Measurements from ENCODE around the gene SLC25A25.
A peak's percentile ranks its signal among the peaks of the same experiment; 100 is the strongest.
"Not testable (repeated sequence)": the region's sequence is repeated elsewhere in the genome, so short reads cannot be mapped to it uniquely, and the experiment has no call there.

SLC25A25 gene

DNA sequence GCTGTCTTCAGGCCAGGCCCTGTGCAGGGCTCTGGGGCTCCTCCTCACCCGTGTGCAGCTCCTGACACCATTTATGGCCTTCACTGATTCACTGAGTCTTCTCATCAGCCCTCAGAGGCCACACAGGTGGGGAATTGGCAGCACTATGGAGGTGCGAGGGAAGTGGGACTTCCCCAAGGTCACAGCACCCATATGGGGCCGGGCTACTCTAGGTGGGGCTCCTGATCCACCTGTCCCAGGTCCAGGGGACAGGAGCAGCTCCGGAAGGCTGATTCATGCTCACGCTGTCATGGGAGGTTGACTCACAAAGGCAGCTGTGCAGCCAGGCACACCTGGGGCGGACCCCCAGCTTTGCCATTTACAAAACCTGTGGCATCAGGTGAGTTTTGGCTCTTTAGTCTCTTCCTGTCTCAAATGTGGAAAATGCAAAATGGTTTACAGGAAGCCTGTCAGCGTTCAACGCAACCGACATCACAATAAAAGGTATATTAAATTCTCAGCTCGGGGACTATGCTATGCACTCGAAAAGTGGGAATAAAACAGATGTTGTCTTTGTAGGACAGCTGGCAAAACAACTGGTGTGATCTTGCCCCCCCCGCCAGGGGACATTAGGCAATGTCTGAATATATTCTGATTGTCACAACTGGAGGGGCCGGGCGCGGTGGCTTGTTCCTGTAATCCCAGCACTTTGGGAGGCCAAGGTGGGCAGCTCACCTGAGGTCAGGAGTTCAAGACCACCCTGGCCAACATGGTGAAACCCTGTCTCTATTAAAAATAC is 15.9 kb upstream of the SLC25A25 start:
- no peak for DNase-seq (ENCODE audit: low spot score)

DNA sequence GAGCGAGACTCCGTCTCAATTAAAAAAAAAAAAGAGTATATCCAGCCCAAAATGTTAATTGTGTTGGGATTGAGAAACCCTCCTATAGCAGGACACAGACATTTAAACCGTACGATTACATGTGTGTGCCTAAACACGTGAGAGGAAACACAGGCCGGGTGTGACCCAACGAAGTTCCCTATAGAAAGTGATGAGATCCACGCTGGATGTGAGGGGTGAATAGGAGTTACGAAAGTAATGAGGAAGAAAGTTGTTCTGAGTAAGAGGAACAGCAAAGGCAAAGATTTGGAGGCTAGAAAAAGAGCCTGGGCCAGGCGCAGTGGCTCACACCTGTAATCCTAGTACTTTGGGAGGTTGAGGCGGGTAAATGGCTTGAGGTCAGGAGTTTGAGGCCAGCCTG is 14.5 kb upstream of the SLC25A25 start:
- no peak for DNase-seq (ENCODE audit: low spot score)

DNA sequence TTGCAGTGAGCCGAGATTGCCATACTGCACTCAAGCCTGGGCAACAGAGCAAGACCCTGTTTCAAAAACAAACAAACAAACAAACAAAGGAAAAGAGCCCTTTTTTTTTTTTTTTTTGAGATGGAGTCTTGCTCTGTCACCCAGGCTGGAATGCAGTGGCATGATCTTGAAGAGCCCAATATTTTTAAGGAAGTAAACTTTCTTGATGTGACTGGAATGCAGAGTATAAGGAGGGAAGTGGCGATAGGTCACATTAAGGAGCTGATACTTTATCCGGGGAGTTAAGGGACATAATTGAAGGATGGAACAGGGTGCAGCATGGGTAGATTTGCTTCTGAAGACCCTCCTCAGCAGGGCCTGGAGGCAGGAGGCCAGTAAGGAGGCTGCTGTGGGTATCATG is 13.9 kb upstream of the SLC25A25 start:
- no peak for DNase-seq (ENCODE audit: low spot score)

DNA sequence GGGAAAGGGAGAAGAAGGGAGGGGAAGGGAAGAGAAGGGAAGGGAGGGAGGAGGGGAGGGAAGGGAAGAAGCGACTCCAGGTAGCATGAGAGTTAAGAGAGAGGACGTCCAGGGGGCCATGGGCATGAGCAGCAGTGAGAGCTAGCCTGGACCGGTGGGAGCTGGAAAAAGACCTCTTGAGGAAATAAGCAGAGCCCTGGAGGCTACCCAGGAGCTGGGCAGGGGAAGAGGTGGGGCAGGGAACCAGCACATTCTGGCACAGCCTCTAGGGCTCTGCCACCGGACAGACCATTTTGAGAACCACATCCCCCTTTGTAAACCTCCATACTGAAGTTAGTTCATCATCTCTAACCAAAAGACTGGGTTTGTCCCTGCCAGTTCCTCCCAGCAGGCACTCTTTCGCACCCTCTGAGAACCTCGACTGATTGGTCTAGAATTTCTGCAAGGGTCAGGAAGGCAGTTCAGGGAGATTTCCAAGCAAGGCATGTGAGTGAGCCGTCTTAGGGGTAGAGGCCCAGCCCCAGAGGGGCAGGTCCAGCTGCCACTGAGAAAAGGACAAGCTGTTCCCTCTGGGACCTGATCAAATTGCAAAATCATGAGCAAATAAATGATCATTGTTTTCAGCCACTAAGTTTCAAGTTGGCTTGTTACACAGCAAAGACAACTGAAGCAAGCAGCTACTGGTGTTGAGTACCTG is 12.5 kb upstream of the SLC25A25 start:
- DNase-seq (ENCODE audit: low spot score), result no peak

GRCh38 chr9:128056086-128056485 is 11.9 kb upstream of the SLC25A25 start:
- no peak for DNase-seq (ENCODE audit: low spot score)

DNA sequence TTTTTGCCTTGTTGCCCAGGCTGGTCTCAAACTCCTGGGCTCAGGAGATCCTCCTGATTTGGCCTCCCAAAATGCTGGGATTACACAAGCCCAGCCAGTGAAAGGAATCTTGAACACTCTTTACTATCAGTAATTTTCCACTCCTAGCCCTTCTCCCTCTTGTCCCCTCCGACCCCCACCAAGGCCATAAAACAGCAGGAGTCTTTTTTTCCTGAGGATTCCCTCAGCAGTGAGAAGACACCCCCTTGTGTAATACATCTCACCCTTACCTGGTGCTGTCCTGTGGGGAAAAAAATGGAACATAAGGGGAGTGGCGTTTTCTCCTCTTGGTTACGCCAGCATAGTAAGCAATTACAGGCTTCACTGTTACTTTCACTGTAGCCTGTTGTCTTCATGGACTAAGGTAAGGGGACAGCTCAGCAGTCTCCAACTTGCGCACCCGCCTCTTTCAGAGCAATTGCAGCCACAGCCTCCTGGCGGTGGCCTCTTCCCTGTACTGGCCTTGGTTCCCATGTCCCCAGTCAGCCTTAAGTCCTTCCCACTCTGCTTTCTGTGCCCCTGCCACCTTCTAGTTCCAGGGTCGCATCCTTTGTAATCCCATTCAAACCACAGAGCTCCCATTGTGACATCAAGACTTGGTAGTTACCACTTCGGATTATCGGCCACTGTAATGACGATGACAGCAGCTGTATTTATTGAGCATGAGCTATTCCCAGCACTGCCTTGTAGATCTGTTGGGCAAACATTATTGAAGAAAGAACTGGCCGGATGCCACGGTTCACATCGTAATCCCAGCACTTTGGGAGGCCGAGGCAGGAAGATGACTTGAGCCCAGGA is 10.9 kb upstream of the SLC25A25 start:
- DNase-seq (ENCODE audit: low spot score), result no peak

DNA sequence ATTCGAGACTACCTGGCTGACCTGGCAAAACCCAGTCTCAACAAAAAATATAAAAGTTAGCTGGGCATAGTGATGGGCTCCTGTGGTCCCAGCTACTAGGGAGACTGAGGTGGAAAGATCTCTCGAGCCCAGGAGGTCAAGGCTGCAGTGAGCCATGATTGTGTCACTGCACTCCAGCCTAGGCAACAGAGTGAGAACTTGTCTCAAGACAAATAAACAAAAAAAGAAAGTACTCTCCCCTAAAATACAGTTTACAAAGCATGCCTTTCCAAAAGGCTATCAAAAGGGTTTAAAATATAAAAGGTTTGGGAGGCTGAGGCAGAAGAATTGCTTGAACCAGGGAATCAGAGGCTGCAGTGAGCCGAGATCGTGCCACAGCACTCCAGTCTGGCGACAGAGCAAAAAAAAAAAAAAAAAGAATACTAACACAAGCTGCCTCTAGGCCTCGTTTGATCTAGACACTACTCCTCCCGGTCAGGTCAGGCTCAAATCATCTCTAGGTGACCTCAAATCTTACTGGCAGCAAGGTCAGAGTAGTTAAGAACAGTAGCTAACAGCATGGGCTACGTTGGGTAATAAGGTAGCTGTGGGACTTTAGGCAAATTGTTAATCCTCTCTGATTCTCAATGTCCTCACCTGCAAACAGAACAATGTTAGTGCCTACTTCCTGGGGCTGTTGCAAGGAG is 10.2 kb upstream of the SLC25A25 start:
- no peak for DNase-seq (ENCODE audit: low spot score)

DNA sequence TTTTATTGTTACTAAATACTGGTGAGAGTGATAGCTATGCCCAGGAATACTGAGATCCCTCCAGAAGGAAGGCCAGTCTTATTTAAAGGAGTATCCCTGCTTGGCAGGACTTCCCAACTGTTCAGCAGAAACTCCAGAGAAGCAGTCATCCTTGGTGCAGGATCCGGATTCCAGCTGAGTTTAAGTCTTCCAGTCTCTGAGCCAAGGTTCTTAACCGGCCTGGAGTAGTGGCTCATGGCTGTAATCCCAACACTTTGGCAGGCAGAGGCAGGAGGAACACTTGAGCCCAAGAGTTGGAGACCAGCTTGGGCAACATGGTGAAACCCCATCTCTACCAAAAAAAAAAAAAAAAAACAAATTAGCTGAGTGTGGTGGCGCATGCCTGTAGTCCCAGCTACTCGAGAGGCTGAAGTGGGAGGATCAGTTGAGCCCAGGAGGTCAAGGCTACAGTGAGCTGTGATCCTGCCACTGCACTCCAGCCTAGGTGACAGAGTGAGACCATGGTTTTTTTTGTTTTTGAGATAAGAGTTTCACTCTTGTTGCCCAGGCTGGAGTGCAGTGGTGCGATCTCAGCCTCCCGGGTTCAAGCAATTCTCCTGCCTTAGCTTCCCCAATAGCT is 8.6 kb upstream of the SLC25A25 start:
- no peak for DNase-seq (ENCODE audit: low spot score)

DNA sequence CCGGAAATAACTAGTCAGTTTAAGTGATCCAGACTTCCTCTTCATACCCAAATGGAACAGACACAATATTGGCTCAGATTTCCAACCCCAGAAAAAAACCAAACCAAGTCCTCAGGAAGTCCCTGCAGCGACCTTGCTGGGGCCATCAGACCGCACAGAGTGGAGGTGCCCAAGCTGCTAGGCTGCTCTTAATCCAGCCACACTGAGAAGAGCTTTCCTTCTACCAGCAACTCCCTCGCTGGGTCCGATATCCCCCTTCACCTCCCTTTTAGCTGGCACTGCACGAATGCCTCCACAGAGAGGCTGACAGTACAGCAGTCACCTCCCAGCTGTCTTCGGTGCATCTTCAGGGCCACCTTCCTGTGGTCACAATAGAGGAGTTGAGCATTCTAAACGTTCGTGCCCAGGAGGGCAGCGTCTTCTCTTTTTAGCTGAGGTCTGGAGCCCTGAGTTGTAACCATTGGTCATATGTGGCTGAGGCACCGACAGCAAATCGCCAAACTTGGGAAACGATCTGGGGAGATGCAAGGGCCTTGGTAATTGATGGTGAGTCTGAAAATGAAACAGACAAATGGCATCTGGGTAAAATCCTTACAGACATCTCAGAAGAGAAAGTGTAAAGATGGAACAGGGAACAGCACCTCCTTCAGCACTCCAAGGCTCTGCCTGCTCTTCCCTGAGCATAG is 6.6 kb upstream of the SLC25A25 start:
- DNase-seq (ENCODE audit: low spot score), result no peak

DNA sequence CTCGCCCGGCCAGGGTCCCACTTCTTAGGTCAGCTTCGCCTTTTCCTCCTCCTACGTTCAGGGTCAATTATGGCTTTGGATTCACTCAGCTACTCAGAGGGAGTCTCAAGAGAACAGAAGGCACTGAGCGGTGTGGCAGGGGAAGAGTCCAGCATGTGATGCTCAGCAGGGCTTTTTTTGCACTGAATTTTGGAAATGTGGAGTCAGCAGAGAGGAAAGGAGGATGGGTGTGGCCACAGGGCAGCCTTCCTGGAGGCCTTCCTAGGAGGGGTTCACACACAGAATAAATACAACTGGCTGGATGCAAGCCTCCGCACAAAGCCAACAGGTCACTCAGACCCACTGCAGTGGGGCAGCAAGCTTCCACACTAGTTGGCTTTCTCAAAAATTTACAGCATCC is 5.8 kb upstream of the SLC25A25 start:
- DNase-seq (ENCODE audit: low spot score), result no peak

DNA sequence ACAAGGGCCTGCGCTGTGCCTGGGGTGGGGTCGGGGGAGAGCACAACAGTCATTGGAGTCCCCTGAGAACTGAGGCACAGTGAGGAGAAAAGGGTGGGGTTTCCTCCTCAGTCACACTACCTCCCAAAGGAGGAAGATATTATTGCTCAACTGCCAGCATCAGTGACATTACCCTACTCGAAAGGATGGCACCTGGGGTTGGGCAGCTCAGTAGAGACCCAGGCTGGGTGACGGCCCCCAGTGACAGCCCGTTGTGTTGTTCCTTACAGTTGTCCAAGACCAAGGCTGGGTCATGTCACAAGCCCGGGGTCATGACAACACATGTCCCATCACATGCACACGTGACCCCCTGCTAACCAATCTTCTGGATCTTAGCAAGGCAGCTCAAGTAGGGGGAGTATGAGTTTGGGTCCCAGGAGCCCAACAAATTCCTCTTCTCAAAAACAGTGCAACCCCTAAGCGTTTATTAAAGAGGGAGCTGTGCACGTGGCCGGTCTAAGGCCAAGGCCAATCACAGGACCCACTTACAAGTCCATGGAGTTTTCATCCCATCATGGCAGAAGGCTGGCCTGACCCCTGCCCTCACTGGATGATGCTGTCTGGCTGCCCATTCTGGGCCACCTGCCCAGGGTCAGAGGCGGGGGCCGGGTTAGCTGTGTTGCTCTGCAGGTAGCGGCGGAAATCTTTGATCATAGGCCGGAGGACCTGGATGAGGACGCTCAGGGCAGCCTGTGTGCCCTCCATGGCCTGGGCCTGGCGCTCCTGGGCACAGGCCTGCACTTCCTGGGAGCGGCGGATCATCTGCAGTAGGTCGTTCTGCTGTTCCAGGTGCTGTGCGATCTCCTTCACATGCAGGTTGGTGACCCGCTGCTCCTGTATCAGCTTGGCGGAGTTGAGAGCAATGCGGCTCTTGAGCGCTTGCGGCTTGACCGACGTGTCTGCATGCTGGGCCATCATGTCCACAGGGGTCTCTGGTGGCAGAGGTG is 4.9 kb upstream of the SLC25A25 start:
- no peak for DNase-seq (ENCODE audit: low spot score)

DNA sequence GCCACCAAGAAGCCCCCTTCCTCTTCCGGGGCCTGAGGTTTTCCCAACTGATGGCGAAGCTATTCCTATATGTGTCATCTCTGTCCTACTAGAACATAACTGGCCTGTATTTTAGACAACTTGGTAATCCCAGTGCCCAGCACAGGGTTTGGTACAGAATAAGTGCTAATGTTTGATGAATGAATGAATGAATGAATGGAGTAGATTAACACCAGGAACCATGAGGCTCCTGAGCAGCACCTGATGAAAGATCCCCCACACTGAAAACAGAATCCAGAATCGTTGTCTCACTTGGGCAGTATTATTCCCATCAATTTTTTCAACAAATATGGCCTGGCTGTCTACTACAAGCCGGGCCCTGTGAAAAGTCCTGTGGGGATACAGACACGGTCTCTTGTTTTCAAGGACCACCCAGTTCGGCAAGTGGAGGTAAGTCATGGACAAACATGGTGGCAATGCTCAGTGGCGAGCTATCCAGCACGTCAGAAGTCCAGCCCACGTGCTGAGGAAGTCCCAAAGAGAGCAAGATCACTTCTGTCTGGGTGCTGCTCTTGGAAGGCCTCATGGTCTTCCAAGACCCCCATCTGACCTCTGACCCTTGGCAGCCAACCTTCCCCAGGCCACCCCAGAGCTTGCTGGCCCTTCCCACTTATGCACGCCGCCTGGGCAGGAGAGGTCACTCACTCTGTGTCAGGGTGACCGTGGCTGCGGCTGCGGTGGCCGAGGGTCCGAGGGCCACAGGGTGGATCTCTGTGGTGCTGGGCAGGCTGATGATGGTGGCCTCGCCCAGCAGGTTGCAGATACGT is 1.9 kb upstream of the SLC25A25 start:
- no peak for DNase-seq (ENCODE audit: low spot score)

GRCh38 chr9:128066713-128067644 is 1.1 kb upstream of the SLC25A25 start, which contains the start of gene NAIF1:
NAIF1 (minus strand) TSS chr9:128067320; CDS start chr9:128067101, 219 bp downstream.
- DNase-seq (ENCODE audit: low spot score), result peak; percentile 99

- no peak for DNase-seq (ENCODE audit: low spot score)
Observed at GRCh38 chr9:128068386-128069205, 564 bp downstream of the SLC25A25 start.

- DNase-seq (ENCODE audit: low spot score), result no peak
Observed at GRCh38 chr9:128070874-128071273, 2.8 kb downstream of the SLC25A25 start.

- DNase-seq (ENCODE audit: low spot score), result not testable (repeated sequence)
Observed at GRCh38 chr9:128071475-128071874, 3.4 kb downstream of the SLC25A25 start.

Data from hematopoietic multipotent progenitor cell treated with erythropoietin and hydrocortisone succinate and interleukin-3 and kit ligand, for 15 days (in vitro differentiated cells).